Cardiac septum (tissue), 1 donor: Measurements from ENCODE around the gene RUNX1. TPM values are rescaled to one million over a fixed set of nuclear protein-coding genes. Genes with fewer than 3 reads are reported as not detected.
"Not testable (repeated sequence)": the region's sequence is repeated elsewhere in the genome, so short reads cannot be mapped to it uniquely, and the experiment has no call there.

Experiments used
- DNase-seq: peaks from one replicate; pipeline ENCODE4 v3.0.0-alpha.2; 2020; ENCODE audit warnings: low spot score
- intact Hi-C: fragments of 100-400 bp; cut with DNase I; formaldehyde crosslinking; loops from one replicate; pipeline ENCODE4 v1.14.0; 2022
- total RNA-seq: library from RNA; stranded (reverse); fragmentation: NEBNext Ultra II Directional; extraction: Animal tissue kit (Norgen Biotek cat#: 25700); gene quantifications from one replicate; pipeline ENCODE4 v1.2.1, GENCODE V29; 2021
- donor health status: DM: no; HTN: no; CAD: no.

RUNX1 gene
- total RNA-seq, 1 donor from 2014 or later, result 21.6 TPM

- intact Hi-C loops, result loop anchor here (10.0 kb wide), 1 partner anchor 221 kb away; no protein-coding TSS in a partner anchor
- no peak for DNase-seq
These were observed 65.4 kb downstream of the RUNX1 start for GRCh38 chr21:34983680-34984086.

DNA sequence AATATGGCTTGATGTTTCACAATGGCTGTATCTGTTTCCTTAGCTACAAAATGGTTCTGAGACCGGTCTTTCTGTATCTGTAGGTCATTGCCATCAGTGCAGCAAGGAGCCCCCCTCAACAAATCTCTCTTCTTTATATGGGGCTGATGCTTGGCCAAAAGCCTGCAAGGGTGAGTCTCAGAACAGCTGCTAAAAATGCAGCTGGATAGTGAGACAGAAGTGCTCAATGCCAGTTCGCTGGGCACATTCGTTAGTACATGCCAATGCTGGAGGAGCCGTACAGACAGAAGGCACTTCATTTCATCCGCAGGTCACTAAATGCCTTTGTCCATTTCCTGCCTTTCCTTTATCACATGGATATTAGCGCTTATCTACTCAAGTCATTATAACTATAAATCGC lies 67.3 kb downstream of the RUNX1 start:
- DNase-seq, result no peak
- intact Hi-C loops, result loop anchor here (10.0 kb wide), 1 partner anchor 223 kb away; no protein-coding TSS in a partner anchor

- intact Hi-C loops, result loop anchor here (10.0 kb wide), 1 partner anchor 224 kb away; no protein-coding TSS in a partner anchor
- DNase-seq, result no peak
These were observed 68.5 kb downstream of the RUNX1 start for GRCh38 chr21:34980423-34981115.

DNA sequence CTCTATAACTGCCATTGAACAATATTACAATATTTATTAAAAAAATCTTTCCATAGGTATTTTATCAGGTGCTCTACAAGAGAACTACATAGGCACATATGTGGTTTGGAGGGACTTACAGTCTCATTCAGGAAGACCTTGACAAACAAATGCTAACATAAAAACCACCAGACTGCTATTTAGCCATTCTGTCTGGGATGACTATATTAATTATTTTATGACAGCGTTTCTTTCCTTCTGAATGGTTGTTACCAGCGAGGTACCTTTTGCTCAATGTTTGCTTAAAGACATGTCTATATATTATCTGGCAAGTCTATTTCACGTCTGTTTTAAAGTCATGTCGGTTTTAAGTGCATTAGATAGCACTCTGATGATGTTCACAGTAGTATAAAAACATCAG lies 69.7 kb downstream of the RUNX1 start:
- intact Hi-C loops, result no loop called here
- no peak for DNase-seq

- intact Hi-C loops, result no loop called here
- no peak for DNase-seq
These were observed 71.8 kb downstream of the RUNX1 start for GRCh38 chr21:34977333-34977732.

- DNase-seq, result no peak
- intact Hi-C loops, result no loop called here
These were observed 74.7 kb downstream of the RUNX1 start for GRCh38 chr21:34974162-34974981.

GRCh38 chr21:34973685-34974084 lies 75.4 kb downstream of the RUNX1 start:
- intact Hi-C loops, result no loop called here
- DNase-seq, result no peak

GRCh38 chr21:34971656-34972055 lies 77.4 kb downstream of the RUNX1 start:
- intact Hi-C loops, result no loop called here
- no peak for DNase-seq

DNA sequence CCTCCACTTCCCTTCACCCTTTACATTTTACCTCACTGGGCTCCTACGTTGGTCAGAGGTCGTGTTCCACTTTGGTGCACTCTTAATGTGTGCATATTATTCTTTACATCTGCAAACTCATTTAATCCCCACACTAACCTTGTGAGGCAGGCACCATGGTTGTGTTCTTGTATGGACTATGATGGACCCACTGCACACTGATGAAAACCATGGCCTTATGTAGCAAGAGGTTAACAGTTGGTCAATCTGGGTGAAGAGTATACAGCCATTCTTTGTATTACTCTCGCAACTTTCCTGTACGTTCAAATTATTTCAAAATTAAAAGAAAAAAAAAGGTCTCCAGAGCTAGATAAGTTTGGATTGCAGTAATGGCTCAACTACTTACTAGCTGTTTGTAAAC lies 78.5 kb downstream of the RUNX1 start:
- no peak for DNase-seq
- intact Hi-C loops, result no loop called here

DNA sequence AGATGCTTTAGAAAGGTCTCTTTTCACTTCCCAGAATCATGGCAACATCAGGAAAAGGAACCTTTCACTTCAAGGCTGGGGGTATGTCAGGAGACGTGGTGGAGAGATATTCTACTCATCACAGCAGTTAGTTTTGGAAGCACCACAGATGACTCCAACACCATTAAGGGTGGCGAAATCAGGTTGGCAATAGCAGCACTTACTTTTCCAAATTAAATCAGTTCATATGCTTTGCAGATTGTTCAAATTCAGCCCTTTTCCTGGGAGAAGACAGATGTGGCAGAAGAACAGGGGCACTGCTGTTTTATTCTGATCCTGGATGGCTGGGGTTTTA lies 79.0 kb downstream of the RUNX1 start:
- DNase-seq, result no peak
- intact Hi-C loops, result no loop called here

DNA sequence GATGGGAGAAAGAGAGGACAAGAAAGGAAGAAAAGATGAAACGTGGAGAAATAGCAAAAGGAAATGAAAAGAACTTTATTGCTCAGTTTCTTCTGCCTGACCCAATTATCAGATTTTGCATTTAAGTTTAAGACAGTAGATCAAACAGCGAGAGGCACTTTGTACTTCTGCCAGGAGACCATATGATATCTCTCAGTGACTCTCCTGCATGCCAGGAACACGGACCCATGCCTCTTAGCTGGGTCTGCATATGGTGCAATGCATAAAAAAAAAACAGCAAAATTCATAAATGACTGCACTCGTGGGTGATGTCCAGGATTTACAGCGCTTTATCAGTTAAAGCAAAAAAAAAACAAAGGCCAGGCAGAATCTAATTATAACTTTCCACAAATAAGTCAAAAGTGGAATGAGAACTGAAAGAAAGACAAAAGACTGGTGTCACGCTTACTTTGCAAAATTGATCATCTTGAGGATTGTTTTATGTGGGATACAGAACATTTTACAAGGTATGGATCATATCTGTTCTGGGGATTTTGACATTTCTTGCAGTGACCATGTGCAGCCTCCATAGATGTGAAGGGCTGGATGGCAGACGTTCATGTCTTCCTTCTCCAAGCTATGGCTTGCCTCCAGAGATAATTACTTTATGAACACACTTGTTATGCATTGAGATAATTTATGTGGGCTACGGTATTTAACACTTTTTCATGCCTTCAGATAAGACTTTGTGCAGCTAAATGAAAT lies 79.5 kb downstream of the RUNX1 start:
- no peak for DNase-seq
- intact Hi-C loops, result no loop called here

- intact Hi-C loops, result no loop called here
- no peak for DNase-seq
These were observed 80.4 kb downstream of the RUNX1 start for GRCh38 chr21:34968414-34969333.

GRCh38 chr21:34967509-34968289 lies 81.4 kb downstream of the RUNX1 start:
- DNase-seq, result no peak
- intact Hi-C loops, result no loop called here

- DNase-seq, intact Hi-C loops: not testable (repeated sequence)
These were observed 82.2 kb downstream of the RUNX1 start for GRCh38 chr21:34966881-34967280.

DNA sequence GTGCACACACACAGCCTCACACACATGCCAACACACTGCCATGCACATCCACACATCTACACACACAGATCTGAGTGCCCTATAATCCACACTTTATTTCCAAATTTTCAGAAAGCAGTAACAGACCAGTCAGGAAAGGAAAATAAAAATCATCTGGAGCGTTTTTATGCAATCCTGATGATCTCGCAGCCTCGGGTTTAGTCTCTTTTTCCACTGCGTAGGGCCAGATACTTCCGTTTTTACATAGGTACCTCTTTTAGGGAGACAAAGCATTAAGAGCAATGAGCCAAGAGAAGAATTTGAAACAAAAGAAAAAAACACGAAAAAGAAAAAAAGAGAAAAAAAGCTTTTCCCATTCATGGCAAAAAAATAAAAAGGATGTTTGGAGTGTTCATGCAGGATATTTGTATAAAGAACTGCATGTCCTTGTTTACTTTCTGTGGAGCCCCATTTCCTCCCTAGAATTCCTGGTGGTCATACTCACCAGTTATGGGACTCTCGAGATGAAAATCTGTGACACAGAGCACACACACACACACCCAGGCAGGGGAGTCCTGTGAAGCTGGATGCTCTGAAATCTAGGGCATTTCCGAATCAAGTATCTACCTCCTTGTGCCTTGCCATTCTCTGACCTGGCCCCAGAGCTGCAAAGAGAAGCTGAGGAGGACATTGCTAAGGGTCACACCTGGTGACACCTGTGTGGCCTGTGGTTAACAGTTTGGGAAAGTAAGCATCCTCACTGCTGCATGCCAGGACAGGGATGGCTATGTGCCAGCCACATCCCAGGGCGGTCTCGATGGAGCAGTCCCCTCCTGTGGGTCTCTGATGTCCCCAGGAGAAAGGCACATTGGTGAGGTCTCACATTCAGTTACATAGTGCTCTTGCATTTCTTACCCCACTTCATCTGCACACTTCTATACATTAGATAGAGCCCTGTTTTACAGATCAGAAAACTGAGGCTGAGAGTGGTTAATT lies 83.6 kb downstream of the RUNX1 start:
- no peak for DNase-seq
- intact Hi-C loops, result no loop called here

GRCh38 chr21:34962586-34963222 lies 86.4 kb downstream of the RUNX1 start:
- DNase-seq, result no peak
- intact Hi-C loops, result no loop called here

GRCh38 chr21:34962136-34962535 lies 87.0 kb downstream of the RUNX1 start:
- intact Hi-C loops, result no loop called here
- no peak for DNase-seq
